GM23248 (cell line): ENCODE data around the gene HSD11B2. TPM values are rescaled to one million over a fixed set of nuclear protein-coding genes. Genes with fewer than 3 reads are reported as not detected.

Experiments used
- DNase-seq: peaks from one replicate; pipeline ENCODE4 v3.0.0-alpha.2; 2015
- H2AFZ ChIP-seq: fragments of 200-600 bp; sonication (generic); 2 replicates; pipeline ENCODE4 v1.6.1; 2016; ENCODE audit warnings: antibody characterized with exemption
- H3F3A ChIP-seq: fragments of 200-600 bp; sonication (generic); 2 replicates; pipeline ENCODE4 v1.6.1; 2016; ENCODE audit warnings: mild to moderate bottlenecking, antibody characterized with exemption, mixed run types; ENCODE audit not compliant: insufficient read depth
- H3K27ac ChIP-seq: fragments of 200-600 bp; sonication (generic); 2 replicates; pipeline ENCODE4 v1.5.1; 2016; ENCODE audit warnings: mild to moderate bottlenecking
- H3K27me3 ChIP-seq: fragments of 200-600 bp; sonication (generic); replicated peaks from 2 replicates; pipeline ENCODE4 v1.6.1; 2016; ENCODE audit warnings: mild to moderate bottlenecking; ENCODE audit not compliant: insufficient read depth
- H3K36me3 ChIP-seq: fragments of 200-600 bp; sonication (generic); 2 replicates; pipeline ENCODE4 v1.6.1; 2016; ENCODE audit warnings: low read depth, mild to moderate bottlenecking
- H3K4me1 ChIP-seq: fragments of 200-600 bp; sonication (generic); 2 replicates; pipeline ENCODE4 v1.6.1; 2016; ENCODE audit warnings: mild to moderate bottlenecking; ENCODE audit not compliant: insufficient read depth
- H3K4me2 ChIP-seq: fragments of 200-600 bp; sonication (generic); one replicate; pipeline ENCODE4 v1.6.1; 2016; ENCODE audit warnings: mild to moderate bottlenecking; ENCODE audit not compliant: unreplicated experiment
- H3K4me3 ChIP-seq: fragments of 200-600 bp; sonication (generic); 2 replicates; pipeline ENCODE4 v1.5.1; 2016; ENCODE audit warnings: mild to moderate bottlenecking
- H3K79me2 ChIP-seq: fragments of 200-600 bp; sonication (generic); 2 replicates; pipeline ENCODE4 v1.6.1; 2016; ENCODE audit warnings: mild to moderate bottlenecking; ENCODE audit not compliant: insufficient read depth
- H3K9ac ChIP-seq: fragments of 200-600 bp; sonication (generic); 2 replicates; pipeline ENCODE4 v1.6.1; 2016; ENCODE audit warnings: mild to moderate bottlenecking
- H3K9me2 ChIP-seq: fragments of 200-600 bp; sonication (generic); 2 replicates; pipeline ENCODE4 v1.6.1; 2016; ENCODE audit warnings: mixed run types, mild to moderate bottlenecking, moderate library complexity; ENCODE audit not compliant: insufficient read depth
- H3K9me3 ChIP-seq: fragments of 200-600 bp; sonication (generic); one replicate; pipeline ENCODE4 v1.6.1; 2017; ENCODE audit warnings: low read depth
- H4K20me1 ChIP-seq: fragments of 200-600 bp; sonication (generic); 2 replicates; pipeline ENCODE4 v1.6.0; 2016; ENCODE audit not compliant: insufficient read depth
- EZH2 ChIP-seq: fragments of 200-600 bp; sonication (generic); IDR thresholded peaks from 2 replicates; pipeline ENCODE4 v1.6.1; 2018; ENCODE audit warnings: antibody characterized with exemption, mild to moderate bottlenecking; ENCODE audit not compliant: insufficient read depth, poor library complexity, severe bottlenecking
- EZH2phosphoT487 ChIP-seq: fragments of 200-600 bp; sonication (generic); IDR thresholded peaks from 2 replicates; pipeline ENCODE4 v1.6.1; 2018; ENCODE audit warnings: antibody characterized with exemption, moderate library complexity, mild to moderate bottlenecking, low read depth; ENCODE audit not compliant: insufficient read depth
- WGBS, 2 experiments: methylation state at CpG; one replicate each; pipeline ENCODE4 v1.1.6; 2015 to 2017; ENCODE audit warnings: low lambda C conversion rate in 2 of 2, low coverage in 1 of 2; ENCODE audit errors: missing lambda C conversion rate in 2 of 2; 5-methylcytosine and 5-hydroxymethylcytosine counted together
- in situ Hi-C: fragments of 300-500 bp; cut with MboI; formaldehyde crosslinking; loops from 2 replicates; pipeline ENCODE4 v1.15.0; 2020
- polyA plus RNA-seq: library from polyadenylated mRNA; unstranded; fragments of >200 nt; fragmentation: Nextera tagmentation; extraction: Ambion mirVana; gene quantifications from 2 replicates; pipeline ENCODE4 v1.2.1, GENCODE V29; 2016
- total RNA-seq: library from RNA; depleted of rRNA; stranded (reverse); fragments of >200 nt; shearing (Covaris generic); gene quantifications from 2 replicates; pipeline ENCODE4 v1.2.3, GENCODE V29; 2014

HSD11B2 gene
- total and polyA plus RNA-seq, 2 experiments from 2014 or later: 0.36 TPM; not detected in 1

DNA sequence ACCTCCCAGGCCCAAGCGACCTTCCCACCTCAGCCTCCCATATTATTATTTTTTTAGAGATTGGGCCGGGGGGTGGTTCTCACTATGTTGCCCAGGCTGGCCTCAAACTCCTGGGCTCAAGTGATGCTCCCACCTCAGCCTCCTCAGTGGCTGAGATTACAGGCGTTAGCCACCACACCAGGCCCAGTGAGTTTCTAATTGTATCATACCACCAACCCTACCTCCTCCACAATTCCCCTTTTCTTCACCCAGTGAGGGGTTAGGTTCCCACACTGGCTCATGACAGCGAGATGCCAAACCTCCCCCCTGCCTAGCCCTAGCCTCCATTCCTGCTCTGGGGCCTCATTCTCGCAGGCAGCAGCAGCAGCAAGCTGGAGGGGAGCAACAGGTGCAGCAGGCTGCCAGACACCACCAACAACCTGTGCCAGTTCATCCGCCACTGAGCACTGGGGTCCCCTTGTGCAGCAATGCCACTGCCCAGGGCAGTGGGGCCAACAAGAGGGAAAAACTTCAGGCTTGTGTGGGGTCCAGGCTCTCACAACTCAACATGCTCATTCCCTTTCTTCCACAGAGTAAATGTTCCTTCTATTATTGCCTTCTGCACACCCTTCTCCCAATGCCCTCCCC lies 41.0 kb downstream of the HSD11B2 start:
- Histone ChIP-seq H3K27me3 (no peaks in the 10 kb centered on the region), H3K4me1 (0 out of 2 replicates have a peak, but pooled peaks cover 7% of the 10 kb centered on the region), H3K4me2 (no peak overlapping the region), H4K20me1 (peaks cover 45% of the 10 kb centered on the region), H3K9ac (no peak overlapping the region), H3K9me3 (no peaks in the 10 kb centered on the region), H2AFZ (no peak overlapping the region), H3F3A (peaks cover 7% of the 10 kb centered on the region; the same call in 1 of the 2 replicates), H3K27ac (no peak overlapping the region), H3K9me2 (no peaks in the 10 kb centered on the region), H3K4me3 (no peak overlapping the region), H3K79me2 (peaks cover 100% of the 10 kb centered on the region), H3K36me3 (no peaks in the 10 kb centered on the region)
- DNase-seq: no peak
- 92% methylated on average over 6 of the region's 6 CpGs for WGBS, 2 experiments
- in situ Hi-C loops: no loop called here
- TF ChIP-seq EZH2: no peak
- TF ChIP-seq EZH2phosphoT487: no peak

DNA sequence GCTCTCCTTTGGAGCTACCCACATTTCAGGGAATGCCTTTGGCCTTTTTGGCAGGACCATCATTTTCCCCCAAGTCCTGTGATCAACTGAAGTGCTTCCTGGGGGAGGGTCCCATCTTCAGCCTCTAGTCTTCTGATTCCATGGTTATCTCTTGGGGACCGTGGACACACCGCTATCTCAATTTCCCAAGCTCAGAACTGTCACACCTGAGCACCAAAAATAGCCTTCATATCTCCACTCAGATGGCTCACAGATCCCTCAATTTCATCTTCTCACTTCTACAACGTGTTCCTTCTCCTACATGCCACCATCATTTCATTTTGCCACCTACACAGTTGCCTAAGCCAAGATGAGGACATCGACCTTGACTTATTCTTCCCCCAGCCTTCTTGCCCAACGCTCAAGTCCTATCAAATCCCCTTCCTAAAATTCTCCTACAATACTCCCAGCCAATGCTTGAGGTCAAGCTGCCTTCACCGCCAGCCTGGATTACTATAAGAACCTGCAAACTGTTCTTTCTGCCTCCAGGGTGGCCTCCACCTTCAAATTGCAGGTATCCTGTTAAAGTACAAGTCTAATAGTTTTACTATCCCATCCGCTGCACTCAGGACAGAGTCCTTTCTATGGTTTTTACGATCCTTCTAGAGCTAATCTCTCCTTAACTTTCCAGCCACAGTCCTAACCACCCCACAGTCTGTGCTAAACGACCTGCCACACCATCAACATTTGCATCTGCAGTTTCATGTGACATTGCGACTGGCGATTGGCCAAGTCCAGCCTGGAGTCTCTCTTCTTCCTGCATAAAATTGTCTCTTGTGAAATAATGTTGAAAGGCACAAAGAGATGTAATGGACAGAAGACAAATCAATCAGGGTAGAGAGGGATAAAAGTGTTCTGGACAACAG lies 43.9 kb downstream of the HSD11B2 start:
- no peak overlapping the region for H3K27ac ChIP-seq
- H2AFZ ChIP-seq: no peak overlapping the region
- in situ Hi-C loops: no loop called here
- H3K4me2 ChIP-seq: no peak overlapping the region
- H3K4me3 ChIP-seq: no peak overlapping the region
- H3K9me2 ChIP-seq: no peaks in the 10 kb centered on the region
- DNase-seq: no peak
- no peaks in the 10 kb centered on the region for H3K27me3 ChIP-seq
- H3K79me2 ChIP-seq: peaks cover 100% of the 10 kb centered on the region
- H3K36me3 ChIP-seq: no peaks in the 10 kb centered on the region
- no peak overlapping the region for H3K9ac ChIP-seq
- H3F3A ChIP-seq: peaks cover 4% of the 10 kb centered on the region; the same call in 1 of the 2 replicates
- H3K4me1 ChIP-seq: peaks cover 16% of the 10 kb centered on the region
- no peaks in the 10 kb centered on the region for H3K9me3 ChIP-seq
- TF ChIP-seq EZH2: no peak
- WGBS, 2 experiments: 91 to 92% methylated on average over 11 of the region's 11 CpGs
- peaks cover 41% of the 10 kb centered on the region for H4K20me1 ChIP-seq

DNA sequence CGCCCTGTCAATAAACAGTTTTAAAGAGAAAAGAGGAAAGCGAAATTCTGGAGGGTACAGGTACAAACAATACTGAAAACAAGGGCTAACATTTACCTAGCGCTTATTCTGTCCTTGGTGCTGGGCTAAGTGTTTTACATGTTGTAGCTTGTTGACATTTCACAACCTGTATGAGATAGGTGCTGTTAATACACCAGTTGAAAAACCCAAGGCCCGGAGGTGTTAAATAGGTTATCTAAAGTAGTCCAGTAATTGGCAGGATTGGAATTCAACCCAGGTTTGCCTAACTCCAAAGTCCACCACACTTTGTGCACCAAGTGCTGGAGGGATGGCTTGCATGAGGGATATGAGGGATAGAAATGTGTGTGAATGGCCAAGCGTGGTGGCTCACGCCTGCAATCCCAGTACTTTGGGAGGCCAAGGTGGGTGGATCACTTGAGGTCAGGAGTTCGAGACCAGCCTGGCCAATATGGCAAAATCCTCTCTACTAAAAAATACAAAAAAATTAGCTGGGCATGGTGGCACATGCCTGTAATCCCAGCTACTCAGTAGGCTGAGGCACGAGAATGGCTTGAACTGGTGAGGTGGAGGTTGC lies 47.1 kb downstream of the HSD11B2 start:
- H3K9me3 ChIP-seq: no peaks in the 10 kb centered on the region
- peaks cover 4% of the 10 kb centered on the region; the same call in 1 of the 2 replicates for H3F3A ChIP-seq
- H2AFZ ChIP-seq: no peak overlapping the region
- H3K27ac ChIP-seq: no peak overlapping the region
- in situ Hi-C loops: no loop called here
- no peak for DNase-seq
- H3K4me1 ChIP-seq: peaks cover 24% of the 10 kb centered on the region
- peaks cover 78% of the 10 kb centered on the region for H3K79me2 ChIP-seq
- TF ChIP-seq EZH2phosphoT487: no peak
- TF ChIP-seq EZH2: no peak
- no peak overlapping the region for H3K4me2 ChIP-seq
- 88% methylated on average over 8 of the region's 8 CpGs for WGBS, 2 experiments
- no peak overlapping the region for H3K4me3 ChIP-seq
- no peaks in the 10 kb centered on the region for H3K36me3 ChIP-seq
- H3K27me3 ChIP-seq: no peaks in the 10 kb centered on the region
- H3K9ac ChIP-seq: no peak overlapping the region
- no peaks in the 10 kb centered on the region for H3K9me2 ChIP-seq
- peaks cover 25% of the 10 kb centered on the region for H4K20me1 ChIP-seq

DNA sequence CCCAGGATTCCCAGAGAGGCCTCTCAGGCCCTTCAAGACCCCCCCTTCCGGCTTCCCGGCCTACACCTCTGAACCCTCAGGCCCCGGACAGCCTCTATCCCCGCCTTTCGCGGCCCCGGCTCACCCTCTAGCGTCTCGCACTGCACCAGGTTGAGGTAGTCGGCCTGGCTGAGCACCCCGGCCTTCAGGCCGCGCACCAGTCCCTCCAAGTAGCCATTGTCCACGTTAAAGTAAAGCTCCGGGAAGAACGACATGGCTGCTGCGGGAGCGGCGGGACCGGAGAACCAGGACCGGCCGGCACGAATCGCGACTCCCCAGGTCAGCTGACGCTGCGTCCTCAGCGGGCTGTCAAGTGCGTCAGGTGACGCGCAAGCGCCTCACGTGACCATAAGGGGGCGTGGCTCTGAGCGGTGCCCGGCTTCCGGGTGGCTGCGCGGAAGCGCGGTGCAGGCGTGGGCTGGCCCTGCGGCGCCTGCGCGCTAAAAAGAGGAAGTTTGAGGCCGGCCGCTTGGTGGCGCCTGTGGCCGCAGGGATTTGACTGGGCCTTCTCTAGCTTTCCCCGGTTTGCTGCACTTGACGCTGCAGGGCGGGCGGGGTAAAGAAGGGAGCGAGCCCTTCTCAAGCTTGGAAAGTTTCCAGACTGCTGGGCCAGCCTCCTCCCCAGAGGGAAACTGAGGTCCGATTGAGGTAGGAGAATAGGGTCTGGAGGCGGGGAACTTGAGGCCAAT lies 50.1 kb downstream of the HSD11B2 start, which contains the start of gene ATP6V0D1:
ATP6V0D1 (minus strand) TSS at position 325 of the 728 bp plus-strand sequence; CDS start at position 254, 71 bp downstream.
- WGBS, 2 experiments: 0 to 1% methylated on average over 57 of the region's 57 CpGs
- peaks cover 4% of the 10 kb centered on the region; the same call in 1 of the 2 replicates for H3F3A ChIP-seq
- in situ Hi-C loops: no loop called here
- H3K27ac ChIP-seq: peak within 1 kb of the TSS; percentile 94
- H2AFZ ChIP-seq: peak within 1 kb of the TSS; percentile 91
- H3K4me1 ChIP-seq: peaks cover 24% of the 10 kb centered on the region
- H3K36me3 ChIP-seq: no peaks in the 10 kb centered on the region
- peak within 1 kb of the TSS; percentile 100 for H3K4me3 ChIP-seq
- peak; percentile 99 for DNase-seq
- no peaks in the 10 kb centered on the region for H3K9me2 ChIP-seq
- H3K4me2 ChIP-seq: peak within 1 kb of the TSS; percentile 99
- H3K79me2 ChIP-seq: peaks cover 49% of the 10 kb centered on the region
- 0 out of 2 replicates have a peak, but pooled peaks cover under 1% of the 10 kb centered on the region for H4K20me1 ChIP-seq
- no peaks in the 10 kb centered on the region for H3K27me3 ChIP-seq
- no peak for TF ChIP-seq EZH2
- TF ChIP-seq EZH2phosphoT487: no peak
- peak within 1 kb of the TSS; percentile 98 for H3K9ac ChIP-seq
- H3K9me3 ChIP-seq: no peaks in the 10 kb centered on the region
